Measurements from ENCODE around the gene LRRC32. TPM values are rescaled to one million over a fixed set of nuclear protein-coding genes. Genes with fewer than 3 reads are reported as not detected.

The LRRC32 gene
- polyA plus RNA-seq, 1 donor from 2014 or later = not detected

DNA sequence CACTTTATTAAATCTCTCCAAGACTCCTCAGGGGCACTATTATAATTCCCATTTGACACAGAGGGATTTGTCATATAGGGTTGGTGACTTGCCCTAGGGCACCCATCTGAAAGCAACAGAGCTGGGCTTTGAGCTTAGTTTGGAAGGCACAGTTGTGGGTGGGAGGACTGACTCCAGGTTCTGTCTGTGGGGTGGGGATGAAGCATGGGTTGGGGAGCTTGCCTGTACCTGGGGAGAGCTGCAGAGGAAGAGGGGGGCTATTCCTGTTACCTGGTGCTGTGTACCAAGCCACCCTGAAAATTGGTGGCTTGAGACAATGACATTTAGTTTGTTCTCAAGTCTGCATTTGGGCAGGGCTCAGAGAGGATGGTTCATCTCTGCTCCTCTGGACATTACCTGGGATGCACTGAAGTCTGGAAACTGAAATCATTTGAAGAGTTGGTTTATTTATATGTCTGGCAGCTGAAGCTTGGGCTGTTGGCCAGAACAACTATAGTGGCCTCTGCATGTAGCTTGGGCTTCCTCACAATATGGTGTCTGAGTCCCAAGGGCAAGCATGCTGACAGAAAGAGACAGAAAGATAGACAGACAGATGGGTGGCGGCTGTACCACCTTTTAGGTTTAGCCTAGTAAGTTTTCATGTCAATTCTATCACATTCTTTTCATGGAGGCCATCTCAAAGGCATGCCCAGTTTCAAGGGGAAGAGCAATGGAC is 44.9 kb downstream of the LRRC32 start:
- H3K27me3 ChIP-seq (ENCODE audit: insufficient read depth, low read depth, low read length) = no peaks in the 10 kb centered on the region
- no peak overlapping the region for H3K4me2 ChIP-seq (ENCODE audit: low read length)
- H3K4me3 ChIP-seq (ENCODE audit: low read length) = no peak overlapping the region
- H3K27ac ChIP-seq (ENCODE audit: low read length) = no peak overlapping the region
- H3K9ac ChIP-seq (ENCODE audit: low read length) = no peak overlapping the region
- H3K9me3 ChIP-seq (ENCODE audit: low read length) = no peaks in the 10 kb centered on the region
- no peak overlapping the region for H2AFZ ChIP-seq (ENCODE audit: low read depth, low read length)
- H3F3A ChIP-seq (ENCODE audit: insufficient read depth, low read length, poor library complexity, severe bottlenecking) = no peaks in the 10 kb centered on the region
- no peaks in the 10 kb centered on the region for H4K20me1 ChIP-seq (ENCODE audit: insufficient read depth)
- H3K79me2 ChIP-seq (replicated peaks; ENCODE audit: insufficient read depth, low read length) = no peaks in the 10 kb centered on the region
- H3K9me2 ChIP-seq (ENCODE audit: insufficient read depth, low read length) = no peaks in the 10 kb centered on the region
- TF ChIP-seq, protein P1, sequence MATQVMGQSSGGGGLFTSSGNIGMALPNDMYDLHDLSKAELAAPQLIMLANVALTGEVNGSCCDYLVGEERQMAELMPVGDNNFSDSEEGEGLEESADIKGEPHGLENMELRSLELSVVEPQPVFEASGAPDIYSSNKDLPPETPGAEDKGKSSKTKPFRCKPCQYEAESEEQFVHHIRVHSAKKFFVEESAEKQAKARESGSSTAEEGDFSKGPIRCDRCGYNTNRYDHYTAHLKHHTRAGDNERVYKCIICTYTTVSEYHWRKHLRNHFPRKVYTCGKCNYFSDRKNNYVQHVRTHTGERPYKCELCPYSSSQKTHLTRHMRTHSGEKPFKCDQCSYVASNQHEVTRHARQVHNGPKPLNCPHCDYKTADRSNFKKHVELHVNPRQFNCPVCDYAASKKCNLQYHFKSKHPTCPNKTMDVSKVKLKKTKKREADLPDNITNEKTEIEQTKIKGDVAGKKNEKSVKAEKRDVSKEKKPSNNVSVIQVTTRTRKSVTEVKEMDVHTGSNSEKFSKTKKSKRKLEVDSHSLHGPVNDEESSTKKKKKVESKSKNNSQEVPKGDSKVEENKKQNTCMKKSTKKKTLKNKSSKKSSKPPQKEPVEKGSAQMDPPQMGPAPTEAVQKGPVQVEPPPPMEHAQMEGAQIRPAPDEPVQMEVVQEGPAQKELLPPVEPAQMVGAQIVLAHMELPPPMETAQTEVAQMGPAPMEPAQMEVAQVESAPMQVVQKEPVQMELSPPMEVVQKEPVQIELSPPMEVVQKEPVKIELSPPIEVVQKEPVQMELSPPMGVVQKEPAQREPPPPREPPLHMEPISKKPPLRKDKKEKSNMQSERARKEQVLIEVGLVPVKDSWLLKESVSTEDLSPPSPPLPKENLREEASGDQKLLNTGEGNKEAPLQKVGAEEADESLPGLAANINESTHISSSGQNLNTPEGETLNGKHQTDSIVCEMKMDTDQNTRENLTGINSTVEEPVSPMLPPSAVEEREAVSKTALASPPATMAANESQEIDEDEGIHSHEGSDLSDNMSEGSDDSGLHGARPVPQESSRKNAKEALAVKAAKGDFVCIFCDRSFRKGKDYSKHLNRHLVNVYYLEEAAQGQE (IDR thresholded peaks at IDR 0.05; ENCODE audit: borderline replicate concordance) = no peak
- TF ChIP-seq EZH2 (IDR thresholded peaks at IDR 0.05; ENCODE audit: borderline replicate concordance, insufficient read depth, low read length, poor library complexity, severe bottlenecking) (no peak), SMC3 (conservative IDR thresholded peaks at IDR 0.05; ENCODE audit: poor library complexity) (no peak)
- no peaks in the 10 kb centered on the region for H3K36me3 ChIP-seq (ENCODE audit: insufficient read depth, low read length)

DNA sequence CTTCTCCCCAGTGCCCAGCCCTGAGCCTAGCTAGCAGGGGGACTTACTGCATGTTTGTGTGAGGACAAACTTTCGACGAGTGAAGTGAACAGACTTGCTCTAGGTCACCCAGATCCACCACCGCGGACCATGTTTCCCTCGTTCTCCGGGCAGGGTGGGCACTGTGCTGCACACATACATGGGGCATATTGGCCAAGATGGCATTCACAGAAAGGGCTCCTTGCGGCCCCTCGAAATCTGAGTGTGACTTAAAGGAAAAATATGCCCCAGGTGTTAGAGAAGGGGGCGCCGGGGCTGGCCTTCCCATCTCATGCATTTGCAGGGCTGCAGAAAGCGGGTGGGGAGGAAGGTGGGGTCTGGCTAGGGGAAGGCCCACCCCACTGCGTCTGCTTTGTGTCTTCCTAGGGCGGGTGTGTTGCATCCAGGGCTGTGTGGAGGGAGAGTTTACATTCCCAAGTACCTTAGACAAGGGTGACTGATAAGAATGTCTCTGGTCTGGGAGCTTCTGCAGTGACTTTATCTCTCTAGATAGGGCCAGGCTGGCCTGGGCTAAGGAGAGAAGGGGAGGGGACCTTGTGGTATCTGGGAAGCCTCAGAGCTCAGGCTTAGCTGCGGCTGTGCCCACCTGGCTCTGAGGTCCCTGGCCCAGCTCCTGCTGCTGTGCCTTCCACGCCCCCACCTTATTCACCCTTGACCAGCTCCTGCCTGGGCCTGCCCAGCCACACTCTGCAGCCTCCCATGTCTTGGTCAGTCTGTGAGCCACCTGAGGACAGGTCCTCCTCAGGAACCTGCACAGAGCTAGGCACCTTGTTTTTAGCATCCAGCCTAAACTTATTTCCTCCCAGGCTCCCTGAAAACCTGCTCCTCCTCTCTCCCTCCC is 45.8 kb downstream of the LRRC32 start:
- no peak overlapping the region for H3K27ac ChIP-seq (ENCODE audit: low read length)
- no peaks in the 10 kb centered on the region for H4K20me1 ChIP-seq (ENCODE audit: insufficient read depth)
- no peak overlapping the region for H3K9ac ChIP-seq (ENCODE audit: low read length)
- no peaks in the 10 kb centered on the region for H3K36me3 ChIP-seq (ENCODE audit: insufficient read depth, low read length)
- no peak overlapping the region for H3K4me3 ChIP-seq (ENCODE audit: low read length)
- H3K4me2 ChIP-seq (ENCODE audit: low read length) = no peak overlapping the region
- no peaks in the 10 kb centered on the region for H3K27me3 ChIP-seq (ENCODE audit: insufficient read depth, low read depth, low read length)
- H2AFZ ChIP-seq (ENCODE audit: low read depth, low read length) = no peak overlapping the region
- H3F3A ChIP-seq (ENCODE audit: insufficient read depth, low read length, poor library complexity, severe bottlenecking) = no peaks in the 10 kb centered on the region
- H3K79me2 ChIP-seq (replicated peaks; ENCODE audit: insufficient read depth, low read length) = no peaks in the 10 kb centered on the region
- no peak for TF ChIP-seq POLR2AphosphoS5 (IDR thresholded peaks at IDR 0.05)
- TF ChIP-seq RAD21 (conservative IDR thresholded peaks at IDR 0.05) = no peak
- H3K9me2 ChIP-seq (ENCODE audit: insufficient read depth, low read length) = no peaks in the 10 kb centered on the region
- no peaks in the 10 kb centered on the region for H3K9me3 ChIP-seq (ENCODE audit: low read length)

DNA sequence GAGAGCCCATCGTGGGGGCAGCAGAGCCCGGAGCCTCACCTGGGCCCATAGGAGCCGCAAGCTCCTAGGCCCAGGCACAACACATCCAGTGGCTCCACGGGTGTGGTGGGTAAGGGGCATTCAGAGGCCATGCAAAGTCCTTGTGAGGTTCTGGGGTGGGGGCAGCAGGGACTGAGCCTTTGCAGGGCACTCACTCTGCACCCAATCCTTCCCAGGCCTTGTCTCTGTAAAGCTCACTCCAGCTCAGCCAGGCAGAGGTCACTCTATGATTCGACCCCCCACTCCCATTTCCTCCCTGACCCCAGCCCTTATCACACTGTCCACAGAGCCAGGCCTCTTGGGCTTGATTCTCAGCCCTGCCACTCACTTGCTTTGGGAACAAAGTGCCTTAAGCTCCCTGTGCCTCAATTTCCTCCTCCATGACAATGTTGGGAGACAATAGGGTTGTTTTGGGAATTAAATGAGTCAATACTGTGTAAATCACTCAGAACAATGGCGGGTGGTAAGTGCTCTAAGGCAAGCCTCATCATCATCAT is 46.6 kb downstream of the LRRC32 start:
- H3K79me2 ChIP-seq (replicated peaks; ENCODE audit: insufficient read depth, low read length) = no peaks in the 10 kb centered on the region
- H3K4me2 ChIP-seq (ENCODE audit: low read length) = no peak overlapping the region
- H3K4me3 ChIP-seq (ENCODE audit: low read length) = no peak overlapping the region
- no peaks in the 10 kb centered on the region for H3K9me2 ChIP-seq (ENCODE audit: insufficient read depth, low read length)
- TF ChIP-seq RAD21 (conservative IDR thresholded peaks at IDR 0.05) (no peak), EP300 (conservative IDR thresholded peaks at IDR 0.05; ENCODE audit: poor library complexity, severe bottlenecking) (no peak), EZH2 (IDR thresholded peaks at IDR 0.05; ENCODE audit: borderline replicate concordance, insufficient read depth, low read length, poor library complexity, severe bottlenecking) (no peak), SMC3 (conservative IDR thresholded peaks at IDR 0.05; ENCODE audit: poor library complexity) (no peak), POLR2AphosphoS5 (IDR thresholded peaks at IDR 0.05) (no peak), TAF1 (IDR thresholded peaks at IDR 0.05; ENCODE audit: low read depth) (no peak), MXI1 (conservative IDR thresholded peaks at IDR 0.05; ENCODE audit: poor library complexity, severe bottlenecking) (no peak)
- TF ChIP-seq, protein P2, sequence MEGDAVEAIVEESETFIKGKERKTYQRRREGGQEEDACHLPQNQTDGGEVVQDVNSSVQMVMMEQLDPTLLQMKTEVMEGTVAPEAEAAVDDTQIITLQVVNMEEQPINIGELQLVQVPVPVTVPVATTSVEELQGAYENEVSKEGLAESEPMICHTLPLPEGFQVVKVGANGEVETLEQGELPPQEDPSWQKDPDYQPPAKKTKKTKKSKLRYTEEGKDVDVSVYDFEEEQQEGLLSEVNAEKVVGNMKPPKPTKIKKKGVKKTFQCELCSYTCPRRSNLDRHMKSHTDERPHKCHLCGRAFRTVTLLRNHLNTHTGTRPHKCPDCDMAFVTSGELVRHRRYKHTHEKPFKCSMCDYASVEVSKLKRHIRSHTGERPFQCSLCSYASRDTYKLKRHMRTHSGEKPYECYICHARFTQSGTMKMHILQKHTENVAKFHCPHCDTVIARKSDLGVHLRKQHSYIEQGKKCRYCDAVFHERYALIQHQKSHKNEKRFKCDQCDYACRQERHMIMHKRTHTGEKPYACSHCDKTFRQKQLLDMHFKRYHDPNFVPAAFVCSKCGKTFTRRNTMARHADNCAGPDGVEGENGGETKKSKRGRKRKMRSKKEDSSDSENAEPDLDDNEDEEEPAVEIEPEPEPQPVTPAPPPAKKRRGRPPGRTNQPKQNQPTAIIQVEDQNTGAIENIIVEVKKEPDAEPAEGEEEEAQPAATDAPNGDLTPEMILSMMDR (IDR thresholded peaks at IDR 0.05; ENCODE audit: poor library complexity, severe bottlenecking) = no peak
- TF ChIP-seq, protein P1 (IDR thresholded peaks at IDR 0.05; ENCODE audit: borderline replicate concordance) = no peak
- no peak overlapping the region for H2AFZ ChIP-seq (ENCODE audit: low read depth, low read length)
- no peaks in the 10 kb centered on the region for H4K20me1 ChIP-seq (ENCODE audit: insufficient read depth)
- H3K9ac ChIP-seq (ENCODE audit: low read length) = no peak overlapping the region
- H3K27me3 ChIP-seq (ENCODE audit: insufficient read depth, low read depth, low read length) = no peaks in the 10 kb centered on the region
- no peak overlapping the region for H3K27ac ChIP-seq (ENCODE audit: low read length)
- H3F3A ChIP-seq (ENCODE audit: insufficient read depth, low read length, poor library complexity, severe bottlenecking) = no peaks in the 10 kb centered on the region
- H3K9me3 ChIP-seq (ENCODE audit: low read length) = no peaks in the 10 kb centered on the region
- no peaks in the 10 kb centered on the region for H3K36me3 ChIP-seq (ENCODE audit: insufficient read depth, low read length)

Data from neural cell (in vitro differentiated cells).